Measurements from ENCODE around the gene DNASE1L3. TPM values are rescaled to one million over a fixed set of nuclear protein-coding genes. Genes with fewer than 3 reads are reported as not detected.

Gene DNASE1L3
- total and polyA plus RNA-seq, 2 of the 13 experiments (the other 11 are each of a cell fraction or from before 2014, with no cell fraction given): 0.86 to 1.7 TPM

DNA sequence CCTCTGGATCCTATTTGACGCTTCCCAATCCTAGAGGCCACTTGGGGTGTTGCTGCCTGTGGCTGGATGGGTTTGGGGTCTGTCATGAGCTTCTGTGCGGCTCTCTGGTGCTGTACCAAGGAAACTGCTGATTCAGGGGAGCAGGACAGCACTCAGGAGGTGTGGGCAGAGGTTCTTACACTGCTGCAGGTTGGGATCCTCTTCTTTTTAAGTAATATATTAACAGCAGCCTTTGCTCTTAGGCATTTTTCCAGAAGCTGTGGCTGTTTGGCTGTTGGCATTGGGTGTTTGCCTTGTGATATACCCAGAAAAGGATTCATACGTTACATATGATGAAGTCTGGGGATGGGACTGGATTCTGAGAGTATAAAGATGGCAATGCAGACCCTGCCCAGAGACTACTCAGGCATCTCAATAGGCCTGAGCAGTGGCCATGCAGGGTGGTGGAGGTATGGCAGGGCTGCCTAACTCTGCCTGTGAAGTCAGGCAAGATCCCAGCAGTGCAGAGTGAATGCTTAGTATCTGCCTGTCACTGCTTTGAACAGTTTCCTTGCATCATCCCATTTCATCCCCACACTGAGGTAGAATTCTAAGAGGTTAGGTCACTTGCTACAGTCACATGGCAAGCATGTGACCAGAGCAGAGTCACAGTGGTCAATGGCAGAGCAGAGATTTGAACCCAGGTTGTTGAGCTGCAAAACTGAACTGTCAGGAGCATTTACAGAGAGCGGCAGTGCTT is 30.7 kb upstream of the DNASE1L3 start:
- no peaks in the 10 kb centered on the region for H3K9me3 ChIP-seq (ENCODE audit: low read length)
- H3K4me3 ChIP-seq (replicated peaks in 1 of 3; ENCODE audit: insufficient read depth in 1 of 3, low read depth in 2 of 3, low read length in 3 of 3): no peak overlapping the region
- no peak for ATAC-seq
- H3K9ac ChIP-seq (ENCODE audit: insufficient read depth, low read depth, low read length): no peak overlapping the region
- peaks cover 51% of the 10 kb centered on the region for H3K4me1 ChIP-seq (ENCODE audit: insufficient read depth, low read length)
- peaks cover 0 to 4% of the 10 kb centered on the region in 2 experiments; a peak in 2 of 5 replicates for H3K27me3 ChIP-seq (ENCODE audit: control insufficient read depth in 1 of 2, insufficient read depth in 2 of 2, low read length in 2 of 2)
- H3K36me3 ChIP-seq (replicated peaks in 1 of 2; ENCODE audit: control insufficient read depth in 1 of 2, insufficient read depth in 2 of 2, low read length in 2 of 2): no peaks in the 10 kb centered on the region
- no peak overlapping the region for H3K27ac ChIP-seq (ENCODE audit: extremely low read length, insufficient read depth, low read length)
- intact Hi-C loops (cut with micrococcal nuclease; ENCODE audit: unreplicated experiment): no loop called here
- no peak overlapping the region for H3K4me2 ChIP-seq (ENCODE audit: low read depth, low read length)
- no peaks in the 10 kb centered on the region for H4K20me1 ChIP-seq (ENCODE audit: insufficient read depth, low read length)
- BruUV-seq (replicated peaks): no TSS peak
- no peak overlapping the region for H2AFZ ChIP-seq (ENCODE audit: low read length)
- no peak for DNase-seq (ENCODE audit: low spot score)
- ChIA-PET POLR2A (no interaction called here), CTCF (ENCODE audit: low intra/inter-chr PET ratio, low total read pairs) (no interaction called here)
- TF ChIP-seq MAFK (conservative IDR thresholded peaks at IDR 0.05 in 1 of 2, IDR thresholded peaks at IDR 0.05 in 1 of 2; ENCODE audit: low read length in 2 of 2): 0 out of 4 replicates have a peak, but pooled peaks have one; percentile 13 to 25
- TF ChIP-seq, protein P1, sequence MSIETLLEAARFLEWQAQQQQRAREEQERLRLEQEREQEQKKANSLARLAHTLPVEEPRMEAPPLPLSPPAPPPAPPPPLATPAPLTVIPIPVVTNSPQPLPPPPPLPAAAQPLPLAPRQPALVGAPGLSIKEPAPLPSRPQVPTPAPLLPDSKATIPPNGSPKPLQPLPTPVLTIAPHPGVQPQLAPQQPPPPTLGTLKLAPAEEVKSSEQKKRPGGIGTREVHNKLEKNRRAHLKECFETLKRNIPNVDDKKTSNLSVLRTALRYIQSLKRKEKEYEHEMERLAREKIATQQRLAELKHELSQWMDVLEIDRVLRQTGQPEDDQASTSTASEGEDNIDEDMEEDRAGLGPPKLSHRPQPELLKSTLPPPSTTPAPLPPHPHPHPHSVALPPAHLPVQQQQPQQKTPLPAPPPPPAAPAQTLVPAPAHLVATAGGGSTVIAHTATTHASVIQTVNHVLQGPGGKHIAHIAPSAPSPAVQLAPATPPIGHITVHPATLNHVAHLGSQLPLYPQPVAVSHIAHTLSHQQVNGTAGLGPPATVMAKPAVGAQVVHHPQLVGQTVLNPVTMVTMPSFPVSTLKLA (IDR thresholded peaks at IDR 0.05): peak; percentile 32
- no peak for TF ChIP-seq ZBTB38 (CRISPR knock-in tag; IDR thresholded peaks at IDR 0.05)
- TF ChIP-seq, protein P2, sequence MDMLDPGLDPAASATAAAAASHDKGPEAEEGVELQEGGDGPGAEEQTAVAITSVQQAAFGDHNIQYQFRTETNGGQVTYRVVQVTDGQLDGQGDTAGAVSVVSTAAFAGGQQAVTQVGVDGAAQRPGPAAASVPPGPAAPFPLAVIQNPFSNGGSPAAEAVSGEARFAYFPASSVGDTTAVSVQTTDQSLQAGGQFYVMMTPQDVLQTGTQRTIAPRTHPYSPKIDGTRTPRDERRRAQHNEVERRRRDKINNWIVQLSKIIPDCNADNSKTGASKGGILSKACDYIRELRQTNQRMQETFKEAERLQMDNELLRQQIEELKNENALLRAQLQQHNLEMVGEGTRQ (IDR thresholded peaks at IDR 0.05; ENCODE audit: low read depth, low read length): peak; percentile 43
- TF ChIP-seq, protein P2 (CRISPR knock-in tag; IDR thresholded peaks at IDR 0.05; ENCODE audit: borderline replicate concordance): no peak; the same call in 1 of the 2 replicates
- no peak for FAIRE-seq
- 97% methylated on average over 4 of the region's 4 CpGs for WGBS (ENCODE audit: low lambda C conversion rate)
- in situ Hi-C loops (cut with HindIII; ENCODE audit: extremely low pct_ligation_motif_present, low pct_unique_long_range_greater_than_20kb): no loop called here
- H3K79me2 ChIP-seq (ENCODE audit: insufficient read depth, low read length): no peaks in the 10 kb centered on the region
